ENCODE measurements around the gene EREG. TPM values are rescaled to one million over a fixed set of nuclear protein-coding genes. Genes with fewer than 3 reads are reported as not detected.
"Not testable (repeated sequence)": the region's sequence is repeated elsewhere in the genome, so short reads cannot be mapped to it uniquely, and the experiment has no call there.

The EREG gene
- polyA plus RNA-seq, 2 of the 4 experiments (the other 2 are of a cell fraction), result 34.0 to 102 TPM

DNA sequence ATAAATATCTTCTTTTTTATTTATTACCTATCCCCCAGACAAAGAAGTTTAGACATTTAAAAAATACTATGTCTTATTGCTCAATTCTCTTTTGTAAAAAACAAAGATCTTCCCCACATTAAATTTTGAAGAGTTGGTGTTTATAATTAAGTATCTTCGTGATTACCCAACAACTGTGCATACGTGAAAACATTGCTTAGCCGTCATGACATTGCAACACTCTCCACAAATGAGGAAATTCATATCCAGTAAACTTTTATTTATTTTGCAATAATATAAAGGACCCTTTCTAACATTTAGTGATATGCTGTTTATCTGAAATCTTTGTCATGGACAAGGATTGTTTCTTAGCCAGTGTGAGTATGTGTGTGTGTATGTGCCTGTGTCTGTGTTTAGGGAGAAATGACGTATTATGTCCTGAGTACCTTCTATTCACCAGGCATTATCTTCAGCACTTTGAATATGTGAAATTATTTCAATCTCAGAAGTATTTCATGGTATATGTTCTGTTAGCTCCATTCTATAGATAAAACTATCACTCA is 26.1 kb upstream of the EREG start:
- FAIRE-seq, result no peak
- H3K9me3 ChIP-seq, result peaks cover 3% of the 10 kb centered on the region; the same call in 2 of the 3 replicates
- no peak for ATAC-seq
- TF ChIP-seq PHF8 (IDR thresholded peaks at IDR 0.05; ENCODE audit: borderline replicate concordance, low read depth) (no peak), JUNB (IDR thresholded peaks at IDR 0.05) (no peak), ESRRA (IDR thresholded peaks at IDR 0.05; ENCODE audit: borderline replicate concordance, low read length) (no peak), HOXB5 (CRISPR knock-in tag; IDR thresholded peaks at IDR 0.05) (no peak), NPAS2 (CRISPR knock-in tag; IDR thresholded peaks at IDR 0.05; ENCODE audit: borderline replicate concordance) (no peak), CTCF (IDR thresholded peaks at IDR 0.05) (no peak), CHD2 (IDR thresholded peaks at IDR 0.05; ENCODE audit: low read length, partially characterized antibody) (no peak), KDM5A (IDR thresholded peaks at IDR 0.05) (no peak), USF2 (IDR thresholded peaks at IDR 0.05) (no peak)
- POLR2A ChIA-PET, result no interaction called here
- CTCF ChIA-PET, result interaction anchor here (2.3 kb wide), 1 partner anchor 18 kb away, joined by 9 read pairs; no protein-coding TSS in a partner anchor
- no peaks in the 10 kb centered on the region for H3K4me1 ChIP-seq
- H3K4me2 ChIP-seq, result no peak overlapping the region
- WGBS (ENCODE audit: missing lambda C conversion rate), result 90% methylated on average over 4 of the region's 4 CpGs
- H3K4me3 ChIP-seq, result no peak overlapping the region
- no peak for DNase-seq (ENCODE audit: low read depth in 1 of 2, low spot score in 1 of 2)
- H3K27ac ChIP-seq, result no peak overlapping the region

- FAIRE-seq (no peak), DNase-seq (ENCODE audit: low read depth in 1 of 2, low spot score in 1 of 2) (no peak), ATAC-seq (no peak)
- POLR2A ChIA-PET, result no interaction called here
- CTCF ChIA-PET, result no interaction called here
- TF ChIP-seq NR3C1 (IDR thresholded peaks at IDR 0.05) (no peak), HMGXB4 (CRISPR knock-in tag; IDR thresholded peaks at IDR 0.05; ENCODE audit: borderline replicate concordance) (no peak), JUN (IDR thresholded peaks at IDR 0.05) (no peak), E2F6 (IDR thresholded peaks at IDR 0.05; ENCODE audit: borderline replicate concordance, low read depth) (no peak), ZSCAN20 (CRISPR knock-in tag; IDR thresholded peaks at IDR 0.05) (no peak), FOSB (CRISPR knock-in tag; IDR thresholded peaks at IDR 0.05) (no peak), HOXB13 (CRISPR knock-in tag; IDR thresholded peaks at IDR 0.05; ENCODE audit: low read depth) (no peak), HDAC2 (IDR thresholded peaks at IDR 0.05) (no peak)
- H3K4me3 ChIP-seq, result no peak overlapping the region
- H3K4me1 ChIP-seq, result no peaks in the 10 kb centered on the region
- no peak overlapping the region for H3K27ac ChIP-seq
- H3K9me3 ChIP-seq, result peaks cover 10% of the 10 kb centered on the region; the same call in 2 of the 3 replicates
- H3K4me2 ChIP-seq, result no peak overlapping the region
These were observed 25.4 kb upstream of the EREG start for GRCh38 chr4:74339501-74339900.

DNA sequence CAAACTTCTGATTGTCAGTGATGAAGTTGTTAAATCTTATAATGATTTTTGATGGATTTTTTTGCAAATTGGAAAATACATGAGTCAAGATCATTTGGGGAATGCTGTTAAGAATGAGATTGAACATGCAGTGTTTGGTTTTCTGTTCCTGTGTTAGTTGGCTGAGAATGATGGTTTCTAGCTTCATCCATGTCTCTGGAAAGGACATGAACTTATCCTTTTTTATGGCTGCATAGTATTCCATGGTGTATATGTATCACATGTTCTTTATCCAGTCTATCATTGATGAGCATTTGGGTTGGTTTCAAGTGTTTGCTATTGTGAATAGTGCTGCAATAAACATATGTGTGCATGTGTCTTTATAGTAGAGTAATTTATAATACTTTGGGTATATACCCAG is 24.5 kb upstream of the EREG start:
- peaks cover 11% of the 10 kb centered on the region; the same call in 2 of the 3 replicates for H3K9me3 ChIP-seq
- H3K4me3 ChIP-seq; ATAC-seq; POLR2A ChIA-PET; H3K27ac ChIP-seq; CTCF ChIA-PET; FAIRE-seq; H3K4me2 ChIP-seq; DNase-seq (ENCODE audit: low read depth in 1 of 2, low spot score in 1 of 2); H3K4me1 ChIP-seq: not testable (repeated sequence)

All from A549 (cell line).